ENCODE measurements around the gene OR2S2.

OR2S2 gene

DNA sequence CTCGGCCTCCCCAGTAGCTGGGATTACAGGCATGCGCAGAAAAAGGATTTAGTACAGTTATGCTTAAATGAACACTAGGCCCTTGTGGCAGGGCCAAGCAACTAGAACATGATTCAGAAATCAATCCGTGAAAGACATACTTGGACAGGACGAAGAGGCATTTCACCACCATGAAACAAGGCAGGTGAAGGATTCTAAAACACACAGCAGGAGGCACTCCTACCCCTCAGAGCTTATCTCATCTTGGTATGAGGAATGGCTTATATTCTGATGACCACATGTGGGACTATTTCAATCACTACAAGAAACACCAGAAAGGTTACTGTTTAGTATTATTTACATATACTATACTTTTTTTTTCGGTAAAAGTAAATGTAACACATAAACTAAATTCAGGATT is 15.7 kb downstream of the OR2S2 start:
- Histone ChIP-seq H4K8ac (ENCODE audit: low read length) (no peak overlapping the region), H4K91ac (ENCODE audit: low read length) (no peak overlapping the region), H3K27me3 (ENCODE audit: control insufficient read depth in 1 of 2, insufficient read depth in 1 of 2, low read length in 2 of 2) (no peaks in the 10 kb centered on the region), H3K4ac (ENCODE audit: low read depth in 1 of 2, low read length in 2 of 2) (no peak overlapping the region), H3K18ac (ENCODE audit: low read depth in 1 of 2, low read length in 2 of 2) (no peak overlapping the region), H2AK5ac (ENCODE audit: low read length, severe bottlenecking) (no peak overlapping the region), H3K9me3 (ENCODE audit: control insufficient read depth, low read length) (no peaks in the 10 kb centered on the region), H3K4me1 (ENCODE audit: control insufficient read depth, insufficient read depth, low read depth, low read length) (peaks cover 6% of the 10 kb centered on the region), H3K9ac (ENCODE audit: low read length) (no peak overlapping the region), H2BK12ac (ENCODE audit: low read length in 2 of 2) (no peak overlapping the region), H3K14ac (ENCODE audit: low read length in 2 of 2) (no peak overlapping the region), H3K23ac (ENCODE audit: low read length in 2 of 2) (no peak overlapping the region), H2BK15ac (ENCODE audit: low read depth, poor library complexity, severe bottlenecking) (no peak overlapping the region), H2AFZ (ENCODE audit: low read depth, low read length) (no peak overlapping the region), H3K4me2 (ENCODE audit: low read length, poor library complexity, severe bottlenecking) (no peak overlapping the region), H3K4me3 (ENCODE audit: insufficient read depth in 1 of 2, low read depth in 1 of 2, low read length in 2 of 2) (no peak overlapping the region), H3K27ac (ENCODE audit: low read length, poor library complexity, severe bottlenecking) (no peak overlapping the region), H2BK5ac (ENCODE audit: low read depth, low read length, poor library complexity, severe bottlenecking) (no peak overlapping the region), H3K79me1 (replicated peaks; ENCODE audit: low read length, poor library complexity, severe bottlenecking) (no peaks in the 10 kb centered on the region), H2BK120ac (ENCODE audit: low read depth, low read length) (no peak overlapping the region), H3K36me3 (ENCODE audit: control insufficient read depth in 1 of 2, insufficient read depth in 2 of 2, low read depth in 1 of 2, low read length in 2 of 2) (no peaks in the 10 kb centered on the region)
- WGBS = 96% methylated on average over 4 of the region's 5 CpGs
- DNase-seq = no peak

GRCh38 chr9:35940458-35941407 is 17.2 kb downstream of the OR2S2 start:
- Histone ChIP-seq H2BK120ac (ENCODE audit: low read depth, low read length) (no peak overlapping the region), H3K27ac (ENCODE audit: low read length, poor library complexity, severe bottlenecking) (no peak overlapping the region), H3K4me2 (ENCODE audit: low read length, poor library complexity, severe bottlenecking) (no peak overlapping the region), H2BK15ac (ENCODE audit: low read depth, poor library complexity, severe bottlenecking) (no peak overlapping the region), H3K27me3 (ENCODE audit: control insufficient read depth in 1 of 2, insufficient read depth in 1 of 2, low read length in 2 of 2) (no peaks in the 10 kb centered on the region), H3K9me3 (ENCODE audit: control insufficient read depth, low read length) (no peaks in the 10 kb centered on the region), H3K14ac (ENCODE audit: low read length in 2 of 2) (no peak overlapping the region), H3K79me1 (replicated peaks; ENCODE audit: low read length, poor library complexity, severe bottlenecking) (no peaks in the 10 kb centered on the region), H3K9ac (ENCODE audit: low read length) (no peak overlapping the region), H2BK5ac (ENCODE audit: low read depth, low read length, poor library complexity, severe bottlenecking) (no peak overlapping the region), H4K91ac (ENCODE audit: low read length) (no peak overlapping the region), H2BK12ac (ENCODE audit: low read length in 2 of 2) (no peak overlapping the region), H2AFZ (ENCODE audit: low read depth, low read length) (no peak overlapping the region), H3K23ac (ENCODE audit: low read length in 2 of 2) (no peak overlapping the region), H2AK5ac (ENCODE audit: low read length, severe bottlenecking) (no peak overlapping the region), H3K4me3 (ENCODE audit: insufficient read depth in 1 of 2, low read depth in 1 of 2, low read length in 2 of 2) (no peak overlapping the region), H3K4ac (ENCODE audit: low read depth in 1 of 2, low read length in 2 of 2) (no peak overlapping the region), H4K8ac (ENCODE audit: low read length) (no peak overlapping the region), H3K4me1 (ENCODE audit: control insufficient read depth, insufficient read depth, low read depth, low read length) (peaks cover 9% of the 10 kb centered on the region), H3K36me3 (ENCODE audit: control insufficient read depth in 1 of 2, insufficient read depth in 2 of 2, low read depth in 1 of 2, low read length in 2 of 2) (no peaks in the 10 kb centered on the region), H3K18ac (ENCODE audit: low read depth in 1 of 2, low read length in 2 of 2) (no peak overlapping the region)
- no peak for DNase-seq
- WGBS = 70% methylated on average over 7 of the region's 7 CpGs

GRCh38 chr9:35939679-35940250 is 18.2 kb downstream of the OR2S2 start:
- Histone ChIP-seq H2AFZ (ENCODE audit: low read depth, low read length) (no peak overlapping the region), H2BK12ac (ENCODE audit: low read length in 2 of 2) (no peak overlapping the region)

GRCh38 chr9:35938474-35939356 is 19.2 kb downstream of the OR2S2 start:
- Histone ChIP-seq H3K4me1 (ENCODE audit: control insufficient read depth, insufficient read depth, low read depth, low read length) (peaks cover 5% of the 10 kb centered on the region), H3K14ac (ENCODE audit: low read length in 2 of 2) (no peak overlapping the region), H2BK5ac (ENCODE audit: low read depth, low read length, poor library complexity, severe bottlenecking) (no peak overlapping the region), H2BK12ac (ENCODE audit: low read length in 2 of 2) (no peak overlapping the region), H4K8ac (ENCODE audit: low read length) (no peak overlapping the region), H4K91ac (ENCODE audit: low read length) (no peak overlapping the region), H3K4me2 (ENCODE audit: low read length, poor library complexity, severe bottlenecking) (no peak overlapping the region), H3K79me1 (replicated peaks; ENCODE audit: low read length, poor library complexity, severe bottlenecking) (no peaks in the 10 kb centered on the region), H2BK120ac (ENCODE audit: low read depth, low read length) (no peak overlapping the region), H2AK5ac (ENCODE audit: low read length, severe bottlenecking) (peak overlapping the region; percentile 77), H3K27me3 (ENCODE audit: control insufficient read depth in 1 of 2, insufficient read depth in 1 of 2, low read length in 2 of 2) (no peaks in the 10 kb centered on the region), H3K9ac (ENCODE audit: low read length) (no peak overlapping the region), H3K27ac (ENCODE audit: low read length, poor library complexity, severe bottlenecking) (no peak overlapping the region), H3K4me3 (ENCODE audit: insufficient read depth in 1 of 2, low read depth in 1 of 2, low read length in 2 of 2) (no peak overlapping the region), H3K4ac (ENCODE audit: low read depth in 1 of 2, low read length in 2 of 2) (no peak overlapping the region), H2BK15ac (ENCODE audit: low read depth, poor library complexity, severe bottlenecking) (no peak overlapping the region), H3K23ac (ENCODE audit: low read length in 2 of 2) (no peak overlapping the region), H3K9me3 (ENCODE audit: control insufficient read depth, low read length) (no peaks in the 10 kb centered on the region), H3K18ac (ENCODE audit: low read depth in 1 of 2, low read length in 2 of 2) (no peak overlapping the region), H3K36me3 (ENCODE audit: control insufficient read depth in 1 of 2, insufficient read depth in 2 of 2, low read depth in 1 of 2, low read length in 2 of 2) (no peaks in the 10 kb centered on the region), H2AFZ (ENCODE audit: low read depth, low read length) (no peak overlapping the region)
- DNase-seq = no peak
- WGBS = 91% methylated on average over 10 of the region's 10 CpGs

More at GRCh38 chr9:35939679-35940250, 18.2 kb downstream of the OR2S2 start:
- 94% methylated on average over 6 of the region's 8 CpGs for WGBS
- no peaks in the 10 kb centered on the region for H3K36me3 ChIP-seq (ENCODE audit: control insufficient read depth in 1 of 2, insufficient read depth in 2 of 2, low read depth in 1 of 2, low read length in 2 of 2)
- H3K4ac ChIP-seq (ENCODE audit: low read depth in 1 of 2, low read length in 2 of 2) = no peak overlapping the region
- H2BK5ac ChIP-seq (ENCODE audit: low read depth, low read length, poor library complexity, severe bottlenecking) = no peak overlapping the region
- no peak overlapping the region for H2BK15ac ChIP-seq (ENCODE audit: low read depth, poor library complexity, severe bottlenecking)
- no peak overlapping the region for H3K4me3 ChIP-seq (ENCODE audit: insufficient read depth in 1 of 2, low read depth in 1 of 2, low read length in 2 of 2)
- no peak overlapping the region for H3K23ac ChIP-seq (ENCODE audit: low read length in 2 of 2)
- H4K8ac ChIP-seq (ENCODE audit: low read length) = no peak overlapping the region
- no peaks in the 10 kb centered on the region for H3K27me3 ChIP-seq (ENCODE audit: control insufficient read depth in 1 of 2, insufficient read depth in 1 of 2, low read length in 2 of 2)
- no peak overlapping the region for H4K91ac ChIP-seq (ENCODE audit: low read length)
- H3K79me1 ChIP-seq (replicated peaks; ENCODE audit: low read length, poor library complexity, severe bottlenecking) = no peaks in the 10 kb centered on the region
- no peak overlapping the region for H3K9ac ChIP-seq (ENCODE audit: low read length)
- no peak for DNase-seq
- no peaks in the 10 kb centered on the region for H3K9me3 ChIP-seq (ENCODE audit: control insufficient read depth, low read length)
- no peak overlapping the region for H3K14ac ChIP-seq (ENCODE audit: low read length in 2 of 2)
- no peak overlapping the region for H3K18ac ChIP-seq (ENCODE audit: low read depth in 1 of 2, low read length in 2 of 2)
- H2BK120ac ChIP-seq (ENCODE audit: low read depth, low read length) = no peak overlapping the region
- H3K4me1 ChIP-seq (ENCODE audit: control insufficient read depth, insufficient read depth, low read depth, low read length) = peaks cover 5% of the 10 kb centered on the region
- no peak overlapping the region for H3K4me2 ChIP-seq (ENCODE audit: low read length, poor library complexity, severe bottlenecking)
- H2AK5ac ChIP-seq (ENCODE audit: low read length, severe bottlenecking) = no peak overlapping the region
- H3K27ac ChIP-seq (ENCODE audit: low read length, poor library complexity, severe bottlenecking) = no peak overlapping the region
